OCI-LY1 (cell line): ENCODE results near the gene RNPEPL1.

Experiments
- H2AFZ ChIP-seq: fragments of 200-600 bp; sonication (generic), shearing (Covaris generic); 2 replicates; pipeline ENCODE4 v1.6.0; 2014; ENCODE audit warnings: antibody characterized with exemption, mild to moderate bottlenecking, low read length
- H3F3A ChIP-seq: fragments of 200-600 bp; sonication (generic), shearing (Covaris generic); 2 replicates; pipeline ENCODE4 v1.6.0; 2014; ENCODE audit warnings: mild to moderate bottlenecking, antibody characterized with exemption, low read length, moderate library complexity; ENCODE audit not compliant: insufficient read depth
- H3K27ac ChIP-seq: fragments of 200-600 bp; sonication (generic); 2 replicates; pipeline ENCODE4 v1.5.1; 2014; ENCODE audit warnings: low read length, mixed run types, mild to moderate bottlenecking, low read depth; ENCODE audit not compliant: poor library complexity, severe bottlenecking
- H3K27me3 ChIP-seq: fragments of 200-600 bp; sonication (generic); 2 replicates; pipeline ENCODE4 v1.6.0; 2014; ENCODE audit warnings: antibody characterized with exemption, mild to moderate bottlenecking, low read length, moderate library complexity; ENCODE audit not compliant: insufficient read depth
- H3K36me3 ChIP-seq: fragments of 200-600 bp; sonication (generic); 2 replicates; pipeline ENCODE4 v1.6.1; 2014; ENCODE audit warnings: mild to moderate bottlenecking, antibody characterized with exemption, low read length, moderate library complexity, mixed read lengths; ENCODE audit not compliant: insufficient read depth
- H3K4me1 ChIP-seq: fragments of 200-600 bp; sonication (generic); 2 replicates; pipeline ENCODE4 v1.5.1; 2014; ENCODE audit warnings: mild to moderate bottlenecking, low read length, moderate library complexity; ENCODE audit not compliant: insufficient read depth, severe bottlenecking
- H3K4me2 ChIP-seq: fragments of 200-600 bp; sonication (generic), shearing (Covaris generic); 2 replicates; pipeline ENCODE4 v1.6.1; 2014; ENCODE audit warnings: low read length
- H3K4me3 ChIP-seq: fragments of 200-600 bp; sonication (generic); 2 replicates; pipeline ENCODE4 v1.5.1; 2014; ENCODE audit warnings: low read length, low read depth, mild to moderate bottlenecking, mixed read lengths; ENCODE audit not compliant: poor library complexity, severe bottlenecking
- H3K79me2 ChIP-seq: fragments of 200-600 bp; shearing (Covaris generic); 2 replicates; pipeline ENCODE4 v1.6.1; 2016; ENCODE audit warnings: mixed run types, low read length, mixed read lengths; ENCODE audit not compliant: insufficient read depth
- H3K9ac ChIP-seq: fragments of 200-600 bp; sonication (generic), shearing (Covaris generic); 2 replicates; pipeline ENCODE4 v1.6.1; 2014; ENCODE audit warnings: mild to moderate bottlenecking, low read length, mixed read lengths
- H3K9me2 ChIP-seq: fragments of 200-600 bp; sonication (generic), shearing (Covaris generic); 2 replicates; pipeline ENCODE4 v1.6.1; 2014; ENCODE audit warnings: low read depth, mild to moderate bottlenecking, low read length, mixed read lengths
- H3K9me3 ChIP-seq: fragments of 200-600 bp; shearing (Covaris generic); 2 replicates; pipeline ENCODE4 v1.6.1; 2014; ENCODE audit warnings: low read length, mixed read lengths
- H4K20me1 ChIP-seq: fragments of 200-600 bp; sonication (generic), shearing (Covaris generic); 2 replicates; pipeline ENCODE4 v1.6.0; 2016; ENCODE audit warnings: mild to moderate bottlenecking, low read length; ENCODE audit not compliant: insufficient read depth
- CTCF ChIP-seq: fragments of 200-600 bp; sonication (generic), shearing (Covaris generic); IDR thresholded peaks from 2 replicates; pipeline ENCODE4 v1.5.1; 2017; ENCODE audit warnings: mild to moderate bottlenecking, antibody characterized with exemption, low read length, moderate library complexity, mixed read lengths
- EZH2 ChIP-seq: fragments of 200-600 bp; sonication (generic), shearing (Covaris generic); IDR thresholded peaks from 2 replicates; pipeline ENCODE4 v1.8.0; 2017; ENCODE audit warnings: borderline replicate concordance, mixed run types, mild to moderate bottlenecking, antibody characterized with exemption, low read length, moderate library complexity, mixed read lengths

Gene RNPEPL1

GRCh38 chr2:240523451-240524281, 44.6 kb upstream of the RNPEPL1 start:
- Histone ChIP-seq H2AFZ (no peak overlapping the region), H3K4me3 (no peak overlapping the region), H3K9ac (no peak overlapping the region), H3K27me3 (no peaks in the 10 kb centered on the region), H3K9me3 (peaks cover 7% of the 10 kb centered on the region; the same call in 1 of the 2 replicates), H3K79me2 (no peaks in the 10 kb centered on the region), H3K27ac (no peak overlapping the region), H4K20me1 (no peaks in the 10 kb centered on the region), H3K4me1 (no peaks in the 10 kb centered on the region), H3K4me2 (no peak overlapping the region), H3K9me2 (no peaks in the 10 kb centered on the region), H3K36me3 (peaks cover 55% of the 10 kb centered on the region), H3F3A (no peaks in the 10 kb centered on the region)
- TF ChIP-seq CTCF (no peak), EZH2 (no peak)

- no peak overlapping the region for H3K27ac ChIP-seq
- no peak overlapping the region for H3K4me3 ChIP-seq
- no peaks in the 10 kb centered on the region for H3K4me1 ChIP-seq
- no peaks in the 10 kb centered on the region for H3F3A ChIP-seq
- no peaks in the 10 kb centered on the region for H3K79me2 ChIP-seq
- H3K4me2 ChIP-seq: no peak overlapping the region
- no peaks in the 10 kb centered on the region for H3K27me3 ChIP-seq
- no peak overlapping the region for H3K9ac ChIP-seq
- H3K36me3 ChIP-seq: peaks cover 61% of the 10 kb centered on the region
- H3K9me3 ChIP-seq: peaks cover 7% of the 10 kb centered on the region; the same call in 1 of the 2 replicates
- no peaks in the 10 kb centered on the region for H4K20me1 ChIP-seq
- TF ChIP-seq EZH2 (no peak), CTCF (no peak)
- H2AFZ ChIP-seq: no peak overlapping the region
- no peaks in the 10 kb centered on the region for H3K9me2 ChIP-seq
Observed at GRCh38 chr2:240524963-240525718, 43.1 kb upstream of the RNPEPL1 start.

GRCh38 chr2:240525802-240526201, 42.5 kb upstream of the RNPEPL1 start:
- H3K4me2 ChIP-seq: no peak overlapping the region
- no peaks in the 10 kb centered on the region for H3K4me1 ChIP-seq
- no peaks in the 10 kb centered on the region for H3K79me2 ChIP-seq
- H3K27ac ChIP-seq: no peak overlapping the region
- no peak overlapping the region for H3K9ac ChIP-seq
- no peak overlapping the region for H3K4me3 ChIP-seq
- TF ChIP-seq EZH2 (no peak), CTCF (no peak)
- peaks cover 65% of the 10 kb centered on the region for H3K36me3 ChIP-seq
- H3K9me2 ChIP-seq: no peaks in the 10 kb centered on the region
- no peaks in the 10 kb centered on the region for H3K27me3 ChIP-seq
- H3F3A ChIP-seq: no peaks in the 10 kb centered on the region
- H3K9me3 ChIP-seq: peaks cover 7% of the 10 kb centered on the region; the same call in 1 of the 2 replicates
- no peaks in the 10 kb centered on the region for H4K20me1 ChIP-seq
- H2AFZ ChIP-seq: no peak overlapping the region
